Suprapubic skin (tissue), 4 donors: Measurements from ENCODE around the gene DRC1.

Experiments
- CTCF ChIP-seq, 2 donors: fragments of 200-600 bp in 1 of 2; fragments of 450-650 bp in 1 of 2; sonication (generic) in 1 of 2; IDR thresholded peaks; one replicate each; pipeline ENCODE4 v1.5.1; 2016 to 2019; ENCODE audit warnings: antibody characterized with exemption in 2 of 2, mild to moderate bottlenecking in 1 of 2, moderate library complexity in 1 of 2
- POLR2A ChIP-seq, 2 donors: fragments of 450-650 bp; IDR thresholded peaks; one replicate each; pipeline ENCODE4 v1.6.1; 2017; ENCODE audit warnings: antibody characterized with exemption in 2 of 2, mild to moderate bottlenecking in 2 of 2, moderate library complexity in 2 of 2
- POLR2AphosphoS5 ChIP-seq, 3 donors: sonication (generic); formaldehyde crosslinking; IDR thresholded peaks; one replicate each; pipeline ENCODE4 v1.6.1; 2017; ENCODE audit warnings: antibody characterized with exemption in 3 of 3

DNA sequence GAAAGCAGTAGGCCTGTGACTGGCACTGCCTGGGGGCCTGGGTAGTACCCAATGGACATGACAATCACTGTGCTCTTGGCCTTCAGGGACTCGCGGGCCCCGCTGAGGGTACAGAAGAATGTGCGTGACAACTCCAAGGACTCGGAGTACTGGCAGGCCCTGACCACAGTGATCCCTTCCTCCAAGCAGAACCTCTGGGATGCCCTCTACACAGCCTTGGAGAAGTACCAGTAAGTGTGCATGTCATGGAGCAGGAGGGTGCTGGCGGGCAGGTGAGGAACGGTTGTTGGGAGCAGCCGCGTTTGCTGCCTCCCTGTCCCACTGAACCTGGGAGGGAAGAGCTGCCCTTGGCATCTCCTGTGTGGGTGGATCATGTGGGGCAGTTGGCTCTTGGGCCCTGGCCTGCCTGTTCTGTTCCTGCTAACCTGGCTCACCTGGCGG is 52.9 kb downstream of the DRC1 start:
- TF ChIP-seq POLR2AphosphoS5 (IDR thresholded peaks at IDR 0.05), result no peak
- no peak for TF ChIP-seq CTCF (IDR thresholded peaks at IDR 0.05)
- TF ChIP-seq POLR2A (IDR thresholded peaks at IDR 0.05), result no peak
